Measurements from ENCODE around the gene AGAP1. TPM values are rescaled to one million over a fixed set of nuclear protein-coding genes. Genes with fewer than 3 reads are reported as not detected.

AGAP1 gene
- total RNA-seq, 1 donor from 2014 or later, result 17.5 TPM

DNA sequence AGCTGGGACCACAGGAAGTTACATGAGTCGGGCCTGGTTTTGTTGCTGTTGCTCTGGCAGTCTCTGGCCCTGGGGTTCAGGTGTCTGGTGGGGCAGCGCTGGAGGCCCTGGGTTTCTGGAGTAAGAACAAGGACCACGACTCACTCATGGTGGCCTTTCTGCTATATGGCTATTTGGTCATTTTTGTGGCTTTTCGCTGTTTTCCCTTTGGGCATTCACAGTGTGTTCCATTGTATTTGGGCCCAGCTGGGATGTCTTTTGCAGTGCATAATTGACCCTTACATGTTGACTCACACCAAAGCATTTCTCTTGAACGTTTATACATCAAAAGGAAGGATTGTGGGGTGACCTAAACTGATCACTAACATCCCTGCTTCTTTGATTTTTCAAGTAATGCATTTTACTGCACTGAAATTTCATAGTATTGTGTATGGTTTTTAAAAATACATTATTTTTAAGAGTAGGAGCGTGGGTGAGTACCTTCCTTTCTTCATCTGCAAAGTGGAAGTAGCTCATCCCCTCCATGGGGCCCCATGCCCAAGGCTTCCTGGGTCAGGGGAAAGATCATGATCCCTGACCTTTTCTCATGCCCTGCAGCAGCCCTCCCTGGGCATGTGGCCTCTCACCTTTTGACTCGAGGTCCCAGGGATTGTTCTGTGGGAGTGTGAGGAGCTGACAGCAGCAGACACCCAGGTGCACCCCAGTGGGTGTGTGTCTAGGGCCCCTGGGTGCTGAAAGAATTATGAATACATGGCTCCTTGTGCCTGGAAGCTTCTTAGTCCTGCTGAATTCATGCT, 225.5 kb downstream of the AGAP1 start:
- no peak for TF ChIP-seq CTCF (conservative IDR thresholded peaks at IDR 0.05; ENCODE audit: low read depth, low read length)
- DNase-seq (ENCODE audit: low read depth), result no peak
- no peak overlapping the region for H3K4me3 ChIP-seq (ENCODE audit: low read depth, low read length)

DNA sequence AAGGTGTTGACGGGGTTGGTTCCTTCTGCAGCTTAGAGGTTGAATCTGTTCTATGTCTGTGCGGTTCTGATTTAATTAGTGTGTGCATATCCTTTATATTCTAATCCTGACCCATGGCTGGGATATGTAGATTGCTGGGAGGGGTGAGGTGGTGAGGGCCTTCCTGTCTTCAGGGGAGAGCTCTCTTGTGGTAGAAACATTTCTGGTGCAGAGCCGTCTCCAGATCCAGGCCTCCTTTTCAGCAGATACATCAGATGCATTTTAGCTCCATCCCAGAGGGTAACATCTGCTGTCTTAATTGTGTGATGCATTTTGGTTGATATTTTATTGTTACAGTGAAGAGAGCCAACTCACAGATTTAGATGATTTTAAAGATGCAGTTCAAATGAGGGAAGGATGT, 227.8 kb downstream of the AGAP1 start:
- H3K4me3 ChIP-seq (ENCODE audit: low read depth, low read length), result no peak overlapping the region
- no peak for DNase-seq (ENCODE audit: low read depth)
- no peak for TF ChIP-seq CTCF (conservative IDR thresholded peaks at IDR 0.05; ENCODE audit: low read depth, low read length)

- no peak overlapping the region for H3K4me3 ChIP-seq (ENCODE audit: low read depth, low read length)
- no peak for DNase-seq (ENCODE audit: low read depth)
- TF ChIP-seq CTCF (conservative IDR thresholded peaks at IDR 0.05; ENCODE audit: low read depth, low read length), result no peak
These were observed 229.0 kb downstream of the AGAP1 start for GRCh38 chr2:235722869-235723268.

DNA sequence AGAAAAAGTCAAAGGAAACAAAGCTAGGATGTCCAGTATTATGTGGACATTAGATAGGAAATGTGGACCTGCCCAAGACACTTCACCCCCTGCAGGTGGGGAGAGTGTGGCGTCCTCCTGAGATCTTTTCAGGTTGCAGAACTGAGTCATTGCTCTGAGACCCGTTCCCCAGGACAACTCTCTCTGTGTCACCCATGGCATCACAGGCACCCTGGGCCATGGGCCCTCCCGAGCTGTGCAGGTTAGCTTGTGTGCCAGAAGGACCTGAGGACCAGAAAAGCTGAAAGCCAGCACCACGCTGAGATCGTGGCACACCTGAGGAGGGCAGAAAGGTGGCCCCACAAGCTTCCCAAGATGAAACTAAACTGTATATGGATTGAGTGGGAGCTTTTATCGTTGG, 229.5 kb downstream of the AGAP1 start:
- H3K4me3 ChIP-seq (ENCODE audit: low read depth, low read length), result no peak overlapping the region
- DNase-seq (ENCODE audit: low read depth), result no peak
- TF ChIP-seq CTCF (conservative IDR thresholded peaks at IDR 0.05; ENCODE audit: low read depth, low read length), result no peak

GRCh38 chr2:235723811-235724465, 230.1 kb downstream of the AGAP1 start:
- no peak for TF ChIP-seq CTCF (conservative IDR thresholded peaks at IDR 0.05; ENCODE audit: low read depth, low read length)
- no peak overlapping the region for H3K4me3 ChIP-seq (ENCODE audit: low read depth, low read length)
- no peak for DNase-seq (ENCODE audit: low read depth)

GRCh38 chr2:235725016-235725489, 231.2 kb downstream of the AGAP1 start:
- no peak overlapping the region for H3K4me3 ChIP-seq (ENCODE audit: low read depth, low read length)
- no peak for TF ChIP-seq CTCF (conservative IDR thresholded peaks at IDR 0.05; ENCODE audit: low read depth, low read length)
- no peak for DNase-seq (ENCODE audit: low read depth)

All from epithelial cell of proximal tubule (primary cell).